Ishikawa (cell line): ENCODE measurements around the gene SPINK9.

Source experiments
- EP300 ChIP-seq: IDR thresholded peaks from 2 replicates; pipeline ENCODE4 v1.6.1; 2012; ENCODE audit warnings: borderline replicate concordance
- FOXM1 ChIP-seq: IDR thresholded peaks from 2 replicates; pipeline ENCODE4 v1.6.1; 2012; ENCODE audit warnings: low read depth, borderline replicate concordance
- MAX ChIP-seq: IDR thresholded peaks from 2 replicates; pipeline ENCODE4 v1.6.1; 2012
- RAD21 ChIP-seq: IDR thresholded peaks from 2 replicates; pipeline ENCODE4 v1.6.1; 2012; ENCODE audit warnings: low read depth
- TCF12 ChIP-seq: IDR thresholded peaks from 2 replicates; pipeline ENCODE4 v1.6.1; 2012; ENCODE audit warnings: low read depth
- TEAD4 ChIP-seq: IDR thresholded peaks from 2 replicates; pipeline ENCODE4 v1.6.1; 2012
- YY1 ChIP-seq: IDR thresholded peaks from 2 replicates; pipeline ENCODE4 v1.6.1; 2012; ENCODE audit warnings: low read depth
- TF ChIP-seq, protein P1 (sequence below): IDR thresholded peaks from 2 replicates; pipeline ENCODE4 v1.6.1; 2012; ENCODE audit warnings: low read depth, mild to moderate bottlenecking

- no peak for TF ChIP-seq TEAD4
- TF ChIP-seq, protein P1, sequence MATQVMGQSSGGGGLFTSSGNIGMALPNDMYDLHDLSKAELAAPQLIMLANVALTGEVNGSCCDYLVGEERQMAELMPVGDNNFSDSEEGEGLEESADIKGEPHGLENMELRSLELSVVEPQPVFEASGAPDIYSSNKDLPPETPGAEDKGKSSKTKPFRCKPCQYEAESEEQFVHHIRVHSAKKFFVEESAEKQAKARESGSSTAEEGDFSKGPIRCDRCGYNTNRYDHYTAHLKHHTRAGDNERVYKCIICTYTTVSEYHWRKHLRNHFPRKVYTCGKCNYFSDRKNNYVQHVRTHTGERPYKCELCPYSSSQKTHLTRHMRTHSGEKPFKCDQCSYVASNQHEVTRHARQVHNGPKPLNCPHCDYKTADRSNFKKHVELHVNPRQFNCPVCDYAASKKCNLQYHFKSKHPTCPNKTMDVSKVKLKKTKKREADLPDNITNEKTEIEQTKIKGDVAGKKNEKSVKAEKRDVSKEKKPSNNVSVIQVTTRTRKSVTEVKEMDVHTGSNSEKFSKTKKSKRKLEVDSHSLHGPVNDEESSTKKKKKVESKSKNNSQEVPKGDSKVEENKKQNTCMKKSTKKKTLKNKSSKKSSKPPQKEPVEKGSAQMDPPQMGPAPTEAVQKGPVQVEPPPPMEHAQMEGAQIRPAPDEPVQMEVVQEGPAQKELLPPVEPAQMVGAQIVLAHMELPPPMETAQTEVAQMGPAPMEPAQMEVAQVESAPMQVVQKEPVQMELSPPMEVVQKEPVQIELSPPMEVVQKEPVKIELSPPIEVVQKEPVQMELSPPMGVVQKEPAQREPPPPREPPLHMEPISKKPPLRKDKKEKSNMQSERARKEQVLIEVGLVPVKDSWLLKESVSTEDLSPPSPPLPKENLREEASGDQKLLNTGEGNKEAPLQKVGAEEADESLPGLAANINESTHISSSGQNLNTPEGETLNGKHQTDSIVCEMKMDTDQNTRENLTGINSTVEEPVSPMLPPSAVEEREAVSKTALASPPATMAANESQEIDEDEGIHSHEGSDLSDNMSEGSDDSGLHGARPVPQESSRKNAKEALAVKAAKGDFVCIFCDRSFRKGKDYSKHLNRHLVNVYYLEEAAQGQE, result no peak
- TF ChIP-seq TCF12, result no peak
- no peak for TF ChIP-seq EP300
- no peak for TF ChIP-seq FOXM1
- TF ChIP-seq MAX, result no peak
- no peak for TF ChIP-seq YY1
- TF ChIP-seq RAD21, result no peak
Observed at GRCh38 chr5:148382961-148383360, 47.6 kb downstream of the SPINK9 start.
